Measurements from ENCODE around the gene PHACTR3. TPM values are rescaled to one million over a fixed set of nuclear protein-coding genes. Genes with fewer than 3 reads are reported as not detected.

Gene PHACTR3
- total RNA-seq, 4 donors from 2014 or later = 5.4 to 15.9 (median 10.0) TPM

- Histone ChIP-seq H3K36me3 (no peaks in the 10 kb centered on the region), H3K27me3 (no peaks in the 10 kb centered on the region), H3K4me3 (no peak overlapping the region), H3K4me1 (no peaks in the 10 kb centered on the region), H3K9me3 (peaks cover 0 to 31% (median 0%) of the 10 kb centered on the region in 4 donors), H3K27ac (no peak overlapping the region)
- no peak for DNase-seq (ENCODE audit: low spot score in 2 of 2)
- TF ChIP-seq EP300 (IDR thresholded peaks at IDR 0.05) = no peak
- no peak for TF ChIP-seq CTCF (IDR thresholded peaks at IDR 0.05)
- no peak for TF ChIP-seq POLR2A (IDR thresholded peaks at IDR 0.05)
- WGBS, 2 donors = 87 to 92% methylated on average over 12 of the region's 12 CpGs
Measured at GRCh38 chr20:59591061-59591460, 13.3 kb upstream of the PHACTR3 start.

- TF ChIP-seq EP300 (IDR thresholded peaks at IDR 0.05) = no peak
- TF ChIP-seq CTCF (IDR thresholded peaks at IDR 0.05) = no peak
- no peak for TF ChIP-seq POLR2A (IDR thresholded peaks at IDR 0.05)
- DNase-seq (ENCODE audit: low spot score in 2 of 2) = no peak
- 73 to 74% methylated on average over 5 of the region's 5 CpGs for WGBS, 2 donors
- Histone ChIP-seq H3K36me3 (no peaks in the 10 kb centered on the region), H3K27me3 (peaks cover 0 to 33% of the 10 kb centered on the region in 2 donors), H3K4me1 (no peaks in the 10 kb centered on the region), H3K27ac (no peak overlapping the region), H3K9me3 (no peaks in the 10 kb centered on the region), H3K4me3 (no peak overlapping the region)
Measured at GRCh38 chr20:59596690-59597089, 7.7 kb upstream of the PHACTR3 start.

DNA sequence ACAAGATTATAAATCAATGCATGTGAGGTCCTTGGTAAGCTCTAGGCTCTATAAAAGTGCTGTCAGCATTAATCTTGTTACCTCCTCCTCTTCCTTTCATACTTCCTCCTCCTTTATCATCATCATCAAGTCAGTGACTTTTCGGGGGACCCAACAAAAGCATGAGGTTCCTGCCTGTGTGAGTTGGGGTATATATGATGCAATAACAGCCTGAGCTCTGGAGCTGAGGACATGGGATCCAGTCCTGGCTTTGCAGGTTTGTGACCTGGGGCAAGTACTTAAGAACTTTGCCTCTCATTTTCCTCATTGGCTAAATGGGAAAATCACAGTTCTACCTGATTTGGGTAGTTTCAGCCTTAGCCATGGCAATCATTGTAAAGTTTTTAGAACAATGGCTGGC lies 7.1 kb upstream of the PHACTR3 start:
- Histone ChIP-seq H3K36me3 (no peaks in the 10 kb centered on the region), H3K4me1 (no peaks in the 10 kb centered on the region), H3K27me3 (peaks cover 0 to 38% of the 10 kb centered on the region in 2 donors), H3K9me3 (no peaks in the 10 kb centered on the region), H3K4me3 (no peak overlapping the region), H3K27ac (no peak overlapping the region)
- 73 to 80% methylated on average over 1 of the region's 1 CpG for WGBS, 2 donors
- TF ChIP-seq POLR2A (IDR thresholded peaks at IDR 0.05) = no peak
- TF ChIP-seq CTCF (IDR thresholded peaks at IDR 0.05) = no peak
- TF ChIP-seq EP300 (IDR thresholded peaks at IDR 0.05) = no peak
- no peak for DNase-seq (ENCODE audit: low spot score in 2 of 2)

DNA sequence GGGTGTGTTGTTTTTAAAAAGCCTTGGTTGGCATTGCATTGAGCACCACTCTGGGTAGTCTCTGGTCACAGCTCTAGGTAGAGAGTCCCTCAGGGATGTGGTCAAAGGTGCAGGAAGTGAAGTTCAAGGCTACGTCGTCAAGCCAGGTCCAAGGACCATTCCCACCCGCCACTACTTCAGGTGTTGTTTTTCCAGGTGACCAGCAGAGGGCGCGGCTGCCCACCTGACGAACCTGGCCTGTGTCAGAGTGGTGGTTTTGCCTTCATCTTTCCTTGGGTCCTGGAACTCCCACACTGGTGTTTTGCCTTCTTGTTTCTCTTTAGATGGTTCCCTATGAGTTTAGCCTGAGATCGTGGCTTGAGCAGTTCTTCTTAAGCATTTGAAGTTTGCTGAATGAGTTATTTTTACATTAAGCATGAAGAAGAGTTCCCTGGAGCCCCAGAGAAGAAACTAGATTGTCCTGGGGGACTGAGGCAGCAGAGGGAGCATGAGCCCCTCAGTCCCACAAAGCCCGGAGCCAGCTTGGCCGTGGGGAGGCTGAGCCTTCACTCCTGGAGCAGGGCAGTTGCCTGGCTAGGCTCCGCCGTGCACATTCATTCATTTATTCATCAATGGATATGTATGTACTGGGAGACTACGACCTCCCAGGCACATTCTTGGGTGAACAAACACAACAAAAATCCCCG lies 5.6 kb upstream of the PHACTR3 start:
- TF ChIP-seq CTCF (IDR thresholded peaks at IDR 0.05) (peak; percentile 39 to 68 (median 49)), EP300 (IDR thresholded peaks at IDR 0.05) (no peak)
- H3K4me1 ChIP-seq = no peaks in the 10 kb centered on the region
- no peak overlapping the region for H3K27ac ChIP-seq
- H3K27me3 ChIP-seq = peaks cover 0 to 54% of the 10 kb centered on the region in 2 donors
- WGBS, 2 donors = 25 to 28% methylated on average over 13 of the region's 13 CpGs
- no peaks in the 10 kb centered on the region for H3K9me3 ChIP-seq
- H3K36me3 ChIP-seq = no peaks in the 10 kb centered on the region
- no peak overlapping the region for H3K4me3 ChIP-seq
- no peak for DNase-seq (ENCODE audit: low spot score in 2 of 2)

DNA sequence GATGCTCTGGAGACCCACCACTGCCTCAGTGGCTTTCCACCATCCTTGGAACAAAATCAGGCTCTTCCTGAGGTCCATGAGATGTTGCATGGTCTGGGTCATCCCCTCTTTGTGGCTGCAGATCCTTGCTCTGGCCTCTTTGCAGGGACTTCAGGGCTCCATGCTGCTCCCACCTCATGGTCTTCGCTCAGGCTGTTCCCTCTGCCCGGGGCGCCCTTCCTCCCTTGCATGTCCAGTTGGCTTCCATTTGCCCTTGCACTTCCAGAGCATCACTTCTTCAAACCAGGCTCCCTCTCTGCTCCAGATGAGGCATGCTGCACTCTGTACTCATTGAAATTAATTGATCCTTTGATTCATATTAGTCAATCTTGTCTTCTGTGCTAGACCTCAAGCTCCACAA lies 4.4 kb upstream of the PHACTR3 start:
- H3K9me3 ChIP-seq = no peaks in the 10 kb centered on the region
- peaks cover 0 to 65% of the 10 kb centered on the region in 2 donors for H3K27me3 ChIP-seq
- no peak overlapping the region for H3K4me3 ChIP-seq
- DNase-seq (ENCODE audit: low spot score in 2 of 2) = no peak
- WGBS, 2 donors = 91 to 95% methylated on average over 3 of the region's 3 CpGs
- H3K27ac ChIP-seq = no peak overlapping the region
- H3K36me3 ChIP-seq = no peaks in the 10 kb centered on the region
- H3K4me1 ChIP-seq = peaks cover 0 to 8% (median under 1%) of the 10 kb centered on the region in 4 donors
- TF ChIP-seq EP300 (IDR thresholded peaks at IDR 0.05) (no peak), CTCF (IDR thresholded peaks at IDR 0.05) (no peak), POLR2A (IDR thresholded peaks at IDR 0.05) (no peak)

Data from tibial nerve (tissue), 4 donors.